Gastrocnemius medialis (tissue), 4 donors: ENCODE measurements around the gene SCN10A. TPM values are rescaled to one million over a fixed set of nuclear protein-coding genes. Genes with fewer than 3 reads are reported as not detected.

ENCODE experiments used
- ATAC-seq, 2 donors: fragments of 150-250 bp; one replicate each; pipeline ENCODE4 v1.9.1; 2016
- DNase-seq, 2 donors: peaks; one replicate each; pipeline ENCODE4 v3.0.0-alpha.2; 2019
- H3K27ac ChIP-seq, 4 donors: fragments of 200-600 bp; sonication (generic); 1 replicate in 1 of 4; 2 replicates in 3 of 4; pipeline ENCODE4 v1.5.1; 2016 to 2018; ENCODE audit warnings: mild to moderate bottlenecking in 2 of 4, moderate library complexity in 1 of 4
- H3K27me3 ChIP-seq, 3 donors: fragments of 200-600 bp; sonication (generic) in 2 of 3; 1 replicate in 1 of 3; 2 replicates in 2 of 3; pipeline versions ENCODE4 v1.5.1 to v1.6.0; 2016 to 2019; ENCODE audit warnings: mild to moderate bottlenecking in 1 of 3, moderate library complexity in 1 of 3
- H3K36me3 ChIP-seq, 2 donors: fragments of 200-600 bp; sonication (generic) in 1 of 2; one replicate each; pipeline ENCODE4 v1.5.1; 2017 to 2018
- H3K4me1 ChIP-seq, 2 donors: fragments of 200-600 bp; sonication (generic) in 1 of 2; one replicate each; pipeline ENCODE4 v1.5.1; 2016 to 2017; ENCODE audit warnings: mild to moderate bottlenecking in 2 of 2
- H3K4me3 ChIP-seq, 4 donors: fragments of 200-600 bp; sonication (generic) in 3 of 4; 1 replicate in 1 of 4; 2 replicates in 3 of 4; pipeline ENCODE4 v1.5.1; 2016 to 2019; ENCODE audit warnings: mild to moderate bottlenecking in 2 of 4
- H3K9me3 ChIP-seq, 3 donors: fragments of 200-600 bp; sonication (generic) in 2 of 3; 1 replicate in 1 of 3; 2 replicates in 2 of 3; pipeline ENCODE4 v1.5.1; 2016 to 2019
- POLR2A ChIP-seq, 2 donors: fragments of 450-650 bp; IDR thresholded peaks; one replicate each; pipeline ENCODE4 v1.6.1; 2017; ENCODE audit warnings: antibody characterized with exemption in 2 of 2, mild to moderate bottlenecking in 2 of 2, moderate library complexity in 2 of 2
- in situ Hi-C, 4 donors: fragments of 200-750 bp; cut with MboI; loops; one replicate each; pipeline versions ENCODE4 v1.15.0 to v1.8.0; 2017; ENCODE audit warnings: low sequenced_read_pairs in 4 of 4
- intact Hi-C: fragments of 100-400 bp; cut with DNase I; formaldehyde crosslinking; loops from one replicate; pipeline ENCODE4 v1.15.1; 2023; ENCODE audit warnings: low total_unique reads
- total RNA-seq, 4 donors: library from RNA; depleted of rRNA; stranded (reverse); fragments of >200 nt; gene quantifications; one replicate each; pipeline versions ENCODE4 v1.1.0 to v1.2.3, GENCODE V29; 2016
- TF ChIP-seq, protein P1 (sequence below), 5 experiments: fragments of 450-650 bp in 3 of 5; fragments of 200-600 bp in 2 of 5; sonication (generic) in 2 of 5; IDR thresholded peaks in 4 of 5; conservative IDR thresholded peaks in 1 of 5; 1 replicate in 4 of 5; 2 replicates in 1 of 5; pipeline ENCODE4 v1.5.1; 2016 to 2019; ENCODE audit warnings: antibody characterized with exemption in 5 of 5, mild to moderate bottlenecking in 3 of 5, moderate library complexity in 3 of 5

Gene SCN10A
- total RNA-seq, 4 donors from 2014 or later, result not detected

DNA sequence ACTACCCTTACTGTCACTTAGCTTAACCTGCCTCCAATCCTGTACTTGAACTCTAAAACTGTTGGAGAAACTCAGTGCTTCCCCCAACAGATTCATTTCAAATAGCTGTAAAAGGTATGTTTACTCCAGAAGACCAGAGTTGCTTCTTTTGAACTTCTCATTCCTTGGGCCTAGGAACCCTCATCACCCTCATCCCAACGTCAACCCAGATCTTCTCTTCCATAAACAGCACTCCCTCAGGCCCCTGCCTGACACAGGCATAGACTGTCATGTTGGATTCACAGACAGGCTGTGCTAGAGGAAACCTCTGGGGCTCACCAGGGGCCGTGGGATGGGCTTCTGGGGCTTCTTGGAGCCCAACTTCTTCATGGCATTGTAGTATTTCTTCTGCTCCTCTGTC lies 109.1 kb downstream of the SCN10A start:
- TF ChIP-seq, protein P1, sequence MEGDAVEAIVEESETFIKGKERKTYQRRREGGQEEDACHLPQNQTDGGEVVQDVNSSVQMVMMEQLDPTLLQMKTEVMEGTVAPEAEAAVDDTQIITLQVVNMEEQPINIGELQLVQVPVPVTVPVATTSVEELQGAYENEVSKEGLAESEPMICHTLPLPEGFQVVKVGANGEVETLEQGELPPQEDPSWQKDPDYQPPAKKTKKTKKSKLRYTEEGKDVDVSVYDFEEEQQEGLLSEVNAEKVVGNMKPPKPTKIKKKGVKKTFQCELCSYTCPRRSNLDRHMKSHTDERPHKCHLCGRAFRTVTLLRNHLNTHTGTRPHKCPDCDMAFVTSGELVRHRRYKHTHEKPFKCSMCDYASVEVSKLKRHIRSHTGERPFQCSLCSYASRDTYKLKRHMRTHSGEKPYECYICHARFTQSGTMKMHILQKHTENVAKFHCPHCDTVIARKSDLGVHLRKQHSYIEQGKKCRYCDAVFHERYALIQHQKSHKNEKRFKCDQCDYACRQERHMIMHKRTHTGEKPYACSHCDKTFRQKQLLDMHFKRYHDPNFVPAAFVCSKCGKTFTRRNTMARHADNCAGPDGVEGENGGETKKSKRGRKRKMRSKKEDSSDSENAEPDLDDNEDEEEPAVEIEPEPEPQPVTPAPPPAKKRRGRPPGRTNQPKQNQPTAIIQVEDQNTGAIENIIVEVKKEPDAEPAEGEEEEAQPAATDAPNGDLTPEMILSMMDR (IDR thresholded peaks at IDR 0.05 in 4 of 5, conservative IDR thresholded peaks at IDR 0.05 in 1 of 5), result no peak
- TF ChIP-seq POLR2A (IDR thresholded peaks at IDR 0.05), result no peak
- in situ Hi-C loops, result no loop called here
- no peak overlapping the region for H3K27ac ChIP-seq
- intact Hi-C loops, result no loop called here
- no peaks in the 10 kb centered on the region for H3K9me3 ChIP-seq
- H3K36me3 ChIP-seq, result no peaks in the 10 kb centered on the region
- DNase-seq (no peak), ATAC-seq (no peak)
- H3K4me3 ChIP-seq, result no peak overlapping the region
- H3K4me1 ChIP-seq, result no peaks in the 10 kb centered on the region
- H3K27me3 ChIP-seq, result no peaks in the 10 kb centered on the region

GRCh38 chr3:38702231-38702630 lies 113.8 kb downstream of the SCN10A start:
- intact Hi-C loops, result no loop called here
- Histone ChIP-seq H3K27me3 (no peaks in the 10 kb centered on the region), H3K36me3 (no peaks in the 10 kb centered on the region), H3K4me3 (no peak overlapping the region), H3K9me3 (no peaks in the 10 kb centered on the region), H3K27ac (no peak overlapping the region), H3K4me1 (no peaks in the 10 kb centered on the region)
- no peak for DNase-seq
- in situ Hi-C loops, result no loop called here
- TF ChIP-seq POLR2A (IDR thresholded peaks at IDR 0.05), result no peak
- TF ChIP-seq, protein P1 (IDR thresholded peaks at IDR 0.05 in 4 of 5, conservative IDR thresholded peaks at IDR 0.05 in 1 of 5), result no peak
- no peak for ATAC-seq

GRCh38 chr3:38698760-38699159 lies 117.3 kb downstream of the SCN10A start:
- no peak for ATAC-seq
- Histone ChIP-seq H3K9me3 (no peaks in the 10 kb centered on the region), H3K4me3 (no peak overlapping the region), H3K27ac (no peak overlapping the region), H3K27me3 (no peaks in the 10 kb centered on the region), H3K4me1 (no peaks in the 10 kb centered on the region), H3K36me3 (no peaks in the 10 kb centered on the region)
- TF ChIP-seq, protein P1 (IDR thresholded peaks at IDR 0.05 in 4 of 5, conservative IDR thresholded peaks at IDR 0.05 in 1 of 5), result no peak
- TF ChIP-seq POLR2A (IDR thresholded peaks at IDR 0.05), result no peak
- intact Hi-C loops (no loop called here), in situ Hi-C loops (no loop called here)
- no peak for DNase-seq

- no peaks in the 10 kb centered on the region for H3K9me3 ChIP-seq
- in situ Hi-C loops, result no loop called here
- DNase-seq (no peak), ATAC-seq (no peak)
- H3K27ac ChIP-seq, result no peak overlapping the region
- H3K4me1 ChIP-seq, result no peaks in the 10 kb centered on the region
- TF ChIP-seq POLR2A (IDR thresholded peaks at IDR 0.05), result no peak
- TF ChIP-seq, protein P1 (IDR thresholded peaks at IDR 0.05 in 4 of 5, conservative IDR thresholded peaks at IDR 0.05 in 1 of 5), result no peak
- no peak overlapping the region for H3K4me3 ChIP-seq
- H3K36me3 ChIP-seq, result no peaks in the 10 kb centered on the region
- intact Hi-C loops, result no loop called here
- H3K27me3 ChIP-seq, result no peaks in the 10 kb centered on the region
These were observed 118.0 kb downstream of the SCN10A start for GRCh38 chr3:38698061-38698460.

DNA sequence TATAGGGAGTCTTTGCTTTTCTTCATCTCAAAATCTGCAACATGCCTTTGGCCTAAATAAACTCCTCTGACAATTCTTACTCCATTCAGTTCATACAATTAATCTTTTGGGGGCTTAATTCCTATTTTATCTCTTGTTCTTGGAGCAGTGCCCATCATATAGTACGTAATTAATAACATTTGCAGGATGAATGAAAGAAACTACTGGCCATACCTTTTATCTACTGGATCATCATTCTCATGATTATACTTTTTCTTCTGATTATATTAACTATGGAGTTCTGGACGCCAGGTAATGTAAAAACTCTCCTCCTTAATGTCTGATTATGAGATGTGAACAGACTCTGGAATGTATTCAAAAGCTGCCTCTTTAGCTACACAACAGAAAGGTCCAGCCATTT lies 120.0 kb downstream of the SCN10A start:
- Histone ChIP-seq H3K4me1 (no peaks in the 10 kb centered on the region), H3K27me3 (no peaks in the 10 kb centered on the region), H3K27ac (no peak overlapping the region), H3K4me3 (no peak overlapping the region), H3K36me3 (no peaks in the 10 kb centered on the region), H3K9me3 (no peaks in the 10 kb centered on the region)
- no peak for DNase-seq
- in situ Hi-C loops, result no loop called here
- no peak for TF ChIP-seq POLR2A (IDR thresholded peaks at IDR 0.05)
- TF ChIP-seq, protein P1 (IDR thresholded peaks at IDR 0.05 in 4 of 5, conservative IDR thresholded peaks at IDR 0.05 in 1 of 5), result no peak
- intact Hi-C loops, result no loop called here
- no peak for ATAC-seq
